H1 (cell line): ENCODE data around the gene CAT. TPM values are rescaled to one million over a fixed set of nuclear protein-coding genes. Genes with fewer than 3 reads are reported as not detected.

Source experiments
- CBX5 ChIP-seq: fragments of 300-800, 300-1000 bp; sonication (generic); IDR thresholded peaks from 2 replicates; pipeline ENCODE4 v1.7.1; 2016; ENCODE audit warnings: antibody characterized with exemption, low read length, low read depth
- NANOG ChIP-seq: IDR thresholded peaks from 2 replicates; pipeline ENCODE4 v1.6.1; 2011; ENCODE audit warnings: low read length, low read depth, mild to moderate bottlenecking, inconsistent platforms; ENCODE audit not compliant: insufficient read depth, poor library complexity, severe bottlenecking
- POLR2AphosphoS5 ChIP-seq: IDR thresholded peaks from 2 replicates; pipeline ENCODE4 v1.6.1; 2011; ENCODE audit warnings: low read depth, low read length
- RBBP5 ChIP-seq: IDR thresholded peaks from 2 replicates; pipeline ENCODE4 v1.7.1; 2012; ENCODE audit warnings: low read depth, mild to moderate bottlenecking, inconsistent platforms, low read length, moderate library complexity, borderline replicate concordance
- SIX5 ChIP-seq: IDR thresholded peaks from 2 replicates; pipeline ENCODE4 v1.6.1; 2011; ENCODE audit warnings: mild to moderate bottlenecking, low read depth, low read length
- TCF12 ChIP-seq: IDR thresholded peaks from 2 replicates; pipeline ENCODE4 v1.6.1; 2011; ENCODE audit warnings: low read depth, mild to moderate bottlenecking, low read length
- YY1 ChIP-seq: IDR thresholded peaks from 2 replicates; pipeline ENCODE4 v1.6.1; 2011; ENCODE audit warnings: low read depth, mild to moderate bottlenecking, low read length
- polyA plus RNA-seq, 7 experiments: library from polyadenylated mRNA; depleted of rRNA in 3 of 7; stranded (reverse) in 5 of 7; unstranded in 2 of 7; fragments of >200 nt in 5 of 7; fragments of 200-250 nt in 2 of 7; gene quantifications; 1 replicate in 5 of 7; 2 replicates in 1 of 7; 4 replicates in 1 of 7; pipeline versions ENCODE4 v1.2.1 to v1.2.3, GENCODE V29; 2011 to 2013; ENCODE audit warnings: missing spikeins in 2 of 7, mixed read lengths in 2 of 7
- total RNA-seq: library from RNA; stranded (reverse); fragmentation: NEBNext Ultra II Directional; extraction: Animal tissue kit (Norgen Biotek cat#: 25700); gene quantifications from 2 replicates; pipeline ENCODE4 v1.2.1, GENCODE V29; 2021
- TF ChIP-seq, protein P1 (sequence below): IDR thresholded peaks from 2 replicates; pipeline ENCODE4 v1.6.1; 2011; ENCODE audit warnings: low read depth, mild to moderate bottlenecking, low read length; ENCODE audit not compliant: insufficient read depth
- TF ChIP-seq, protein P2 (sequence below), 3 experiments: IDR thresholded peaks; 1 replicate in 2 of 3; 2 replicates in 1 of 3; pipeline versions ENCODE4 v1.5.1 to v1.6.1; 2011; ENCODE audit warnings: low read length in 3 of 3, mild to moderate bottlenecking in 3 of 3, inconsistent platforms in 2 of 3, low read depth in 1 of 3, moderate library complexity in 1 of 3; ENCODE audit not compliant: insufficient read depth in 1 of 3; ENCODE audit errors: control extremely low read depth in 1 of 3

Gene CAT
- total and polyA plus RNA-seq, 2 of the 8 experiments (the other 6 are each of a cell fraction or from before 2014, with no cell fraction given): 9.6 to 15.0 TPM

DNA sequence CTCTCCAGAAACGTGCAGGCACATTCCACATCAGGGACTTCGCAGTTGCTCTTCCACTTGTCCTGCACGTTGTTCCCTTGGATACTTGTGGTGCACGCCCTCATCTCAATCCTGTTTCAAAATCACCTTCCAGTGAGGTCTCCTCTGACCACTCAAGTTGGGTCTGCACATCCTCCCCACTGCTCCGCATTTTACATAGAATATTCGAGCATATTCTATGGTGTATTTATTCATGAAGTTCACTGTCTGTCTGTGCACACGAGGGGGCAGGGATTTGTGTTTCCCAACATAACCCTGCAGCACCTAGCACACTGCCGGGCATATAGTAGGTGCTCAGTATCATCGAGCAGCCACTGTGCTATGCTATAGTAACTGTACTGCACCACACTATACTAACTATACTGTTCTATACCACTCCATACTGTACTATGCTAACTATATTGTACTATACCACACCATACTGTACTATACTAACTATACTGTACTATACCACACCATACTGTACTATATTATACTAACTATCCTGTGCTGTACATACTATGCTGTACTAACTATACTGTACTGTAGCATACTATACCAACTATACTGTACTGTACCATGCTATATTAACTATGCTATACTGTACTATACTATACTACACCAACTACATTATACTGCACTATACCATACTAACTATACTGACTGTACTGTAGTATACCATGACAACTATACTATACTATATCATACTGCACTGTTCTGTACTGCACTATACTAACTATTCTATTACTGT, 44.6 kb downstream of the CAT start (continued):
- no peak for TF ChIP-seq RBBP5
- TF ChIP-seq, protein P1, sequence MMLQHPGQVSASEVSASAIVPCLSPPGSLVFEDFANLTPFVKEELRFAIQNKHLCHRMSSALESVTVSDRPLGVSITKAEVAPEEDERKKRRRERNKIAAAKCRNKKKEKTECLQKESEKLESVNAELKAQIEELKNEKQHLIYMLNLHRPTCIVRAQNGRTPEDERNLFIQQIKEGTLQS: no peak
- TF ChIP-seq, protein P2, sequence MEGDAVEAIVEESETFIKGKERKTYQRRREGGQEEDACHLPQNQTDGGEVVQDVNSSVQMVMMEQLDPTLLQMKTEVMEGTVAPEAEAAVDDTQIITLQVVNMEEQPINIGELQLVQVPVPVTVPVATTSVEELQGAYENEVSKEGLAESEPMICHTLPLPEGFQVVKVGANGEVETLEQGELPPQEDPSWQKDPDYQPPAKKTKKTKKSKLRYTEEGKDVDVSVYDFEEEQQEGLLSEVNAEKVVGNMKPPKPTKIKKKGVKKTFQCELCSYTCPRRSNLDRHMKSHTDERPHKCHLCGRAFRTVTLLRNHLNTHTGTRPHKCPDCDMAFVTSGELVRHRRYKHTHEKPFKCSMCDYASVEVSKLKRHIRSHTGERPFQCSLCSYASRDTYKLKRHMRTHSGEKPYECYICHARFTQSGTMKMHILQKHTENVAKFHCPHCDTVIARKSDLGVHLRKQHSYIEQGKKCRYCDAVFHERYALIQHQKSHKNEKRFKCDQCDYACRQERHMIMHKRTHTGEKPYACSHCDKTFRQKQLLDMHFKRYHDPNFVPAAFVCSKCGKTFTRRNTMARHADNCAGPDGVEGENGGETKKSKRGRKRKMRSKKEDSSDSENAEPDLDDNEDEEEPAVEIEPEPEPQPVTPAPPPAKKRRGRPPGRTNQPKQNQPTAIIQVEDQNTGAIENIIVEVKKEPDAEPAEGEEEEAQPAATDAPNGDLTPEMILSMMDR (IDR thresholded peaks at IDR 0.05; ENCODE audit: control extremely low read depth in 1 of 3, insufficient read depth in 1 of 3, low read depth in 1 of 3, low read length in 3 of 3): no peak
- no peak for TF ChIP-seq CBX5
- TF ChIP-seq YY1: no peak
- no peak for TF ChIP-seq NANOG
- TF ChIP-seq SIX5: no peak
- no peak for TF ChIP-seq POLR2AphosphoS5
- TF ChIP-seq TCF12: no peak
